Fibroblast of skin of left quadriceps (primary cell): ENCODE data around the gene RAET1E.
"Not testable (repeated sequence)": the region's sequence is repeated elsewhere in the genome, so short reads cannot be mapped to it uniquely, and the experiment has no call there.

ENCODE experiments used
- DNase-seq, 2 experiments: peaks; one replicate each; pipeline ENCODE4 v3.0.0-alpha.2; 2013; ENCODE audit warnings: low read depth in 2 of 2

The RAET1E gene

DNA sequence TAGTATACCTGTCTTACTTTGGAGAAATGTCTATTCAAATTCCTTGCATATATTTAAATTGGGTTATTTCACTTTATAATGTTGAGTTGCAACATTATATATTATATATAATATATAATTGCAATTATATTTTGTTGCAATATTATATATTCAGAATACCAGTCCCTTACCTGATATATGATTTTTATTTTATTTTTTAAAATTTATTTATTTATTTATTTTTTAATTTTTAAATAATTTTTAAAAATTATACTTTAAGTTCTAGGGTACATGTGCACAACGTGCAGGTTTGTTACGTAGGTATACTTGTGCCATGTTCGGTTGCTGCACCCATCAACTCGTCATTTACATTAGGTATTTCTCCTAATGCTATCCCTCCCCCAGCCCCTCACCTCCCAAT lies 29.1 kb upstream of the RAET1E start:
- DNase-seq: not testable (repeated sequence)

DNA sequence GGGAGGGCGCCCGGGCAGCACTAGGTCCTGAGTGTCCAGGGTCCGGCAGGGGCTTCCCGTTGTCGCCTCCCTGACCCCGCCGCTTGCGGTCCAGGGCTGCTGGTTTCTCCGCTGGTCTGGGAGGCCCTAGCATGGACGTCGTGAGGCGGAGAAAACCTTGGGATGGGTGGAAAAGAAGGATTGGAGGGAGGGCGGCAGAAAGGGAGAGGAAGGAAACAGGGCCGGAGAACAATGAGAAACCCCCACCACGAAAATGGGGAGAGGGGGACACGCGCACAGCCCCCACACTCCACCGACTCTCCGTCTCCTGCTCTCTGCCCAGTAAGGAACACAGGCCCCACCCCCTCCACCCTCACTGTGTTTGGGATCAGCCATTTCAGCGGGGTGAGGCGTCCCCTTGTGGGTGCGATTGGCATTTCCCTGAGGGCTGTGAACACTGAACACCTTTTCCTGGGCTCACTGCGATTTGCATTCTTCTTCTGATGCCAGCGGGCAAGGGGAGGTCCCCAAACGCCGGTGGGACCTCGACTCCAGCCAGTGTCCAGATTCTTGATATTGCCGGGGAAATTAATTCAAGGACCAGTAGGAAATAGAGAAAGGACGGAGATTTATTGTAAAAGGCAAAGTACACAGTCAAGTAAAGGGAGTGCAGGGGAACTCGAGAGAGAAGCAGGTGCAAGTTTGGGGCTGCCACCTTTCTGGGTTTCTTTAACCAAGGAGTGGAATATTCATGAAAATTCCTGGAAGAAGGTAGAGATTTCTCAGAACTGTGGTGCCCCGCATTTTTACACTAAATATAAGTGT lies 28.3 kb upstream of the RAET1E start:
- peak; percentile 50 to 56 for DNase-seq

DNA sequence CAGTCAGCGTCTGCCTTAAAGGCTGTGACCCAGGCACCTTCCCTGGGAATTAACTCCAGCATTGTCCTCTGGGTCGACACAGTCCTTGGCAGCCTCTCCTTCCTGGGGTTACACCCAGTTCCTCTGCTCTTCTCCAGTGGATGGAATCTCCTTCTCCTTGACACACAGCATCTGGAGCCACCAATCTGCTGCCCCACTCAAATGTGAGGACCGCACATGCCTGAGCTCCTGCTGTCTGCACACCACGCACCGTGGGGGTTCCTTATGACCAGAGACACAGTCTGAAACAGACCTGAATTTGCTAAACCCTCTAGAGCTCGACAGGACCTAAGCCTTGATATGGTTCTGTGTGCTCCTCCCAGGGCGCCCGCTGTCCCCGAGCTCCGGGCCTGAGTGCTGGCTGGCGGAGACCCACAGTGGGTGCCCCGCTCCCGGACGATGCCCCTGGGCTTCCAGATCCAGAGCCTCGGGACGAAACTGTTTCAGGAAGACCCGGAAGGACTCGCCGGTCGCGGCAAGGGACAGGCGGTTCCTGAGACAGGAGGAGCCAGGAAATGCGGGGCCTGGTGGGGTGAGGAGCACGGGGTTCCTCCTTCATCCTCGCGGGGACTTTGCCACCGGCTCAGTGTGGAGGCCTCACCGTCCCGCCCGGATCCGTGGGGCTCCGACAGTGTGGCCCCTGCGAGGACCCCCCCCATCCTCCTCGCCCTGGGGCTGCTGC lies 27.5 kb upstream of the RAET1E start:
- DNase-seq: no peak

GRCh38 chr6:149924933-149925252 lies 27.0 kb upstream of the RAET1E start:
- no peak for DNase-seq

DNA sequence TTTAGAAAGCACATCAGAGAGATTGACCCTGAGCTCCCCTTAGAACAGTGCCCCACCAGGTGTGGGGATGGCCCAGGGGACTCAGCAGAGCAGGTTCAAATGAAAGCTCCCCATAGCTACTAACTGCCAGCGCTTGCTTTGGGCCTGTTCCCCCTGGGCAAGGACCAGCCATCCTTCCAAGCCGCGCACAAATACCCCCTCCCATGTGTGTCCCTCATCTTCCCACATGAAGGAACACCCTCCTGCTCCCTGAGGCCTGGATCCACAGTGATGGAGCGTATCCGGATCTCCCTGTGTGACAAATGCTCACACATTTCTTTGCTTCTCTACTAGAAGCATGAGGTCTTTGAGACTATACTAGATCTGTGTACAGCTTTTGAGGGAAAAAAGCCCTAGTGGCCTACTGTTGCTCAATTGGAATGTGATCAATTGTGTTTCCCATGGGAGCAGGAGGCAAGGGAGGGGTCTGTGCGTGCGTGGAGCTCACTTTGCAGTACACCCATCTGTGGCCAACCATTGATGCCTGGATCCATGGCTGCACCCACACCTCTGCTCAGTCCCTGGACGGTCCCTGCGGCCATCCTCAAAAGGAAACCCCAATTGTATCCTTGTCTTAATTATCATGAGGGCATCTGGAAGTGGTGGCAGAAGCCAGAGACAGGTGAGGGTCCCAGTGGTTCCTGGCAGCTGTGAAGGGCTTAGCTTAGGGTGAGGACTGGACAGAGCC lies 26.5 kb upstream of the RAET1E start:
- DNase-seq: no peak

DNA sequence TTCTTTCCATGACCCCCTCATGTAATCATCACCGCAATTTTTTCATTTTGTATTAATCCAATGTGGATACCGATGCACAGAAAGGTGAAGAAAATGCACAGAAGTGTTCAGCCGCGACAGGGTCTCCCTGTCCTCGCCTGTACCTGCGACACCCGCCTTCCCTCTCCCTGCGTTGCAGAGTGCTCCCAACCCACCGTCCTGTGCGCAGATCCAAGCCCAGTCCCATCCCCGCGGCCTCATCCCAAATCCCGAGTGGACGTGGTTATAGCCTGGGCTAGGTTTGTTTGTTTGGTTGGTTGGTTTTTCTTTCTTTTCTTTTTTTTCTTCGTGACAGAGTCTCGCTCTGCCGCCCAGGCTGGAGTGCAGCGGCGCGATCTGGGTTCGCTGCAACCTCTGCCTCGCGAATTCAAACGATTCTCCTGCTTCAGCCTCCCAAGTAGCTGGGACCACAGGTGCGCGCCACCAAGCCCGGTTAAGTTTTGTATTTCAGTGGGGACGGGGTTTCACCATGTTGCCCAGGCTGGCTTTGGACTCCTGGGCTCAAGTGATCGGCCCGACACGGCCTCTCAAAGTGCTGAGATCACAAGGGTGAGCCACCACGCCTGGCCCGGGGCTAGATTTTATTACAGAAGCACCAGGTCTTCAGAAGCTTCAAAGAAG lies 25.5 kb upstream of the RAET1E start:
- DNase-seq: no peak

GRCh38 chr6:149922642-149923326 lies 24.9 kb upstream of the RAET1E start, which contains the start of gene RAET1G:
Gene RAET1G (minus strand): TSS chr6:149923121. CDS start chr6:149923010, 111 bp downstream.
- DNase-seq: peak; percentile 88 to 89

GRCh38 chr6:149922091-149922490 lies 24.2 kb upstream of the RAET1E start:
- DNase-seq: not testable (repeated sequence)

- no peak for DNase-seq
Observed at GRCh38 chr6:149921361-149921760, 23.4 kb upstream of the RAET1E start.

DNA sequence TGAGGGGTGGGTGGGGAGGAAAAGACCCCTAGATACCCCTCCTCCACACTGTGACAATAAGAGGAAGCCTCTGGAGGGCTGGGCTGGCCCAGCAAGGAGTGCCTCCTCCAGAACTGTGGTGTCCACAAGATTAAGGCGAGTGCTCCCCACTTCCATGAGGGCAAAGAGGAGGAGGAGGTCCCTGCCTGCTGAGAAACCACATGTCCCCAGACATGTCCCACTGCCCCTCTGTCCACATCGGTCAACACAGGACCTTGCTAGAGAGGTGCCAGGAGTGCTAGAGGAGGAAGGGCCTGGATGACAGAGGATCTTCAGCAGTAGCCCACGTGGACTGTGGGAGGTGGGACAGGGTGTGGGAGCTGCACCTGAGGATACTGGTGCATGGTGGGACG lies 21.9 kb upstream of the RAET1E start:
- DNase-seq: no peak

GRCh38 chr6:149919126-149919833 lies 21.4 kb upstream of the RAET1E start:
- not testable (repeated sequence) for DNase-seq

DNA sequence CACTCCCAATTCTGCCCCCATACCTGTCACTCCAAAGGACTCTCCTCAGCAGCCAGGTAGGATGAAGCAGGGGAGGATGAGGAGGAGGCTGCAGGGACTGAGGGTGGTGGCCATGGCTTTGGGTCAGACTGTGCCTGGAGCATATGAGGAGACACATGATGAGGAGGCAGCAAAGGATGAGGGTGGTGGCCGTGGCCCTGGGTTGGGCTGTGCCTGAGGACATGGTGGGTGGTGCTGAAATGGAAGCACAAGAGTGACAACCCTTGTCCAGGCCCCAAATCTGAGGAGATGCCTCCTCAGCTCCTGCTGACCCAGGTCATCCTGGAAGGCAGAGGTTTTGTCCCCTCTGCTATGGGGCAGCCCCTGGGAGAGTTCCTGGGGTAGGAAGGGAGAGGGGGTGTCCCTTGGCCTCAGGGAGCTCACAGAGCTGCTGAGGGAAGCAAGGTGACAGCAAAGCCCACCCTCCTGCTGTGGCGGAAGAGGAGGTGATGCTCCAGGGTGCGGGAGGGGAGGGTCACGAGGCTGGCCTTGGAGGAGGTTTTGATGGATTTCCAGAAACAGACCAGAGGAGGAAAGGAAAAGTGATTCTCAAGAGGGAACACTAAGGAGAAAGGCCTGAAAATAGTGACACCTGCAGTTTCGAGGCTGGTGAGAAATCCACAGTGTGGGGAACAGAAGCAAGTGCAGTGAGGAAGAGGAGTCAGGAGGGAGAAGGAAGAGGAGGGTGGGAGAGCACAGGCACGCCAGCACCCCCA lies 20.4 kb upstream of the RAET1E start:
- DNase-seq: no peak

- DNase-seq: no peak
Observed at GRCh38 chr6:149917679-149918078, 19.8 kb upstream of the RAET1E start.

GRCh38 chr6:149915970-149916865 lies 18.3 kb upstream of the RAET1E start:
- DNase-seq: no peak

DNA sequence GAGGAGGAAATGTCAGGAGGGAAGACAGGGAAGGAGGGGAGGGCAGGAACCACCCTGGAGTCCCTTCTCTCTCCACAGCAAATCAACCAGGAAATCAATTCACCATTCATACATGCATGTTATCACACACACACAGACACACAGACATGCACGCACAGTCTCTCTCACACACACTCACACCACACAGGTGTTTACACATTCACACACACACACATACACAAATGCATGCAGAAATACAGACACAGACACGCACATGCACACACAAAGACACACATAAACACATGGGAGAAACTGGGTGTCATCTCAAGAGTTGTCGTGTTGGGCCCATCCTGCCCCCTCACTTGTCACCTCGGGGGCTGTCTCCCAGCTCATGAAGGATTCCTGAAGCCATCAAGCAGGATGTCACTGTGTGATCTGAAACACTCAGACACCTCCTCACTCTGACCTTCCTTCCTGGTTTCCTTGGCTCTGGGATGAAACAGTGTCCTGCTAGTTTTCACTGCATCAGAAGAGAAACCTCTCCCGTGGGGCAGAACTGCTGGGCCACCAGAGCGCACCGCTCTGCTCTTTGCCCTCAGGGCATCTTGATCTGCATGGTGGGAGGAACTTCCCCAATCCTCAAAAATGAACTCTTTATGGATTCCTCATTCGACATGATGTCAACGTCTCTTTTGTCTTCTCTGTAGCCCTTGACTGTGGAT lies 15.8 kb upstream of the RAET1E start:
- no peak for DNase-seq

DNA sequence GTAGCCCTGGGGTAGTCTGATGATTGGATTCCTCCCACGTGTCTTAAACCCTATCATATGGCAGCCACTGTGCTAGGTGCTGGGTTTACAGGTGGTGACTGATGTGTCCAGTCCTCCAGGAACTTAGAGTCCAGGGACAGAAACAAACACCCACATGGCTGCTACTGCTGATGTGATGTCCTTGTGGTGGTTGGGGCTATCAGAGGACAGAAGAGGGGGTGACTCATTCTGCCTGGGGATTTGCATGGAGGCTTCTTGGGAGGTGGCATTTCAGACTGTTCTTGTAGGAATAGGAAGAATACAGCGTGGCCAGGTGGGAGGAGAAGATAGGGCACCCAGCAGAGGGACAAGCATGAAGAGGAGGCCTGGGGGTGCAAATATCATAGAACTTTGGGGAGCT lies 15.2 kb upstream of the RAET1E start:
- no peak for DNase-seq

DNA sequence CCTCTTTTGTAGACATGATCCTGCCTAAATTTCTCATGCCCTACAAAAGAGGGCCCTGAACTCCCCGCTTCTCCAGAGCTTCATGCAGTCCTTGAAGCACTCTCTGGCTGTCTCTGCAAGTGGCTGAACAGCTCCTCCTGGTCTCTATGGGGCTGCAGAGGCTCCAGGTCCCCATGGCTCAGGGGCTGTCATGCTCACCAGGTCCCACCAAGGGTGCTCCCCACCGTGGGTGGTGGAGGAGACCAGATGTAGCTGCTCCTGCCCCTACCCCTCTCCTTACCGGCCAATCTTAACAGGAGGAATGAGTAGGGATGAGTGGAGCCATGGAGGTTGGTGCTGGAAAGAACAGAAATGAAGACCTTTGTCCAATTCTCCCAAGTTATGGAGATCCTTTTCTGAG lies 14.8 kb upstream of the RAET1E start:
- DNase-seq: not testable (repeated sequence)

- DNase-seq: no peak
Observed at GRCh38 chr6:149910721-149911151, 12.8 kb upstream of the RAET1E start.
